SU-DHL-6 (cell line): ENCODE measurements around the gene CCL26.
"Not testable (repeated sequence)": the region's sequence is repeated elsewhere in the genome, so short reads cannot be mapped to it uniquely, and the experiment has no call there.

Experiments used
- H2AFZ ChIP-seq: fragments of 200-600 bp; sonication (generic); 2 replicates; pipeline ENCODE4 v1.6.1; 2014; ENCODE audit warnings: low read depth, mild to moderate bottlenecking, moderate library complexity, mixed read lengths, antibody characterized with exemption, low read length; ENCODE audit not compliant: severe bottlenecking
- H3F3A ChIP-seq: fragments of 200-600 bp; shearing (Covaris generic); 2 replicates; pipeline ENCODE4 v1.6.0; 2016; ENCODE audit warnings: antibody characterized with exemption, mild to moderate bottlenecking; ENCODE audit not compliant: insufficient read depth
- H3K27ac ChIP-seq: fragments of 200-600 bp; sonication (generic); 2 replicates; pipeline ENCODE4 v1.5.1; 2016; ENCODE audit warnings: low read depth, mild to moderate bottlenecking, low read length, moderate library complexity, mixed read lengths
- H3K27me3 ChIP-seq: fragments of 200-600 bp; sonication (generic), shearing (Covaris generic); 2 replicates; pipeline ENCODE4 v1.6.0; 2014; ENCODE audit warnings: mild to moderate bottlenecking, low read length
- H3K36me3 ChIP-seq: fragments of 200-600 bp; sonication (generic); 2 replicates; pipeline ENCODE4 v1.6.1; 2014; ENCODE audit warnings: mild to moderate bottlenecking, low read length, mixed read lengths
- H3K4me2 ChIP-seq: fragments of 300-600, 200-600 bp; shearing (Covaris generic), sonication (generic); 2 replicates; pipeline ENCODE4 v1.6.0; 2014; ENCODE audit warnings: low read length, low read depth, mild to moderate bottlenecking; ENCODE audit not compliant: poor library complexity, severe bottlenecking
- H3K4me3 ChIP-seq: fragments of 200-600 bp; sonication (generic); 2 replicates; pipeline ENCODE4 v1.5.1; 2014; ENCODE audit warnings: antibody characterized with exemption, low read length, mild to moderate bottlenecking, mixed read lengths; ENCODE audit not compliant: insufficient read depth, poor library complexity, severe bottlenecking
- H3K79me2 ChIP-seq: fragments of 200-600 bp; sonication (generic); 2 replicates; pipeline ENCODE4 v1.6.1; 2014; ENCODE audit warnings: mild to moderate bottlenecking, low read length, moderate library complexity; ENCODE audit not compliant: insufficient read depth
- H3K9ac ChIP-seq: fragments of 200-600 bp; sonication (generic); 2 replicates; pipeline ENCODE4 v1.7.0; 2014; ENCODE audit warnings: mild to moderate bottlenecking, low read length
- H3K9me2 ChIP-seq: fragments of 200-600 bp; sonication (generic); replicated peaks from 2 replicates; pipeline ENCODE4 v1.6.1; 2014; ENCODE audit warnings: low read length; ENCODE audit not compliant: insufficient read depth
- H3K9me3 ChIP-seq: fragments of 200-600 bp; sonication (generic); 2 replicates; pipeline ENCODE4 v1.6.1; 2014; ENCODE audit warnings: low read length, mixed read lengths; ENCODE audit not compliant: insufficient read depth
- H4K20me1 ChIP-seq: fragments of 200-600 bp; sonication (generic); 2 replicates; pipeline ENCODE4 v1.6.1; 2014; ENCODE audit warnings: low read depth, mild to moderate bottlenecking, antibody characterized with exemption, low read length, moderate library complexity, mixed read lengths
- EZH2phosphoT487 ChIP-seq: fragments of 200-600 bp; sonication (generic), shearing (Covaris generic); conservative IDR thresholded peaks from 2 replicates; pipeline ENCODE4 v1.6.1; 2018; ENCODE audit warnings: mild to moderate bottlenecking, antibody characterized with exemption, low read length, moderate library complexity, mixed read lengths
- TF ChIP-seq, protein P1 (sequence below): fragments of 200-600 bp; sonication (generic); IDR thresholded peaks from one replicate; pipeline ENCODE4 v1.5.1; 2017; ENCODE audit warnings: antibody characterized with exemption, mild to moderate bottlenecking, low read length, moderate library complexity; ENCODE audit not compliant: insufficient read depth, poor library complexity, severe bottlenecking

The CCL26 gene

DNA sequence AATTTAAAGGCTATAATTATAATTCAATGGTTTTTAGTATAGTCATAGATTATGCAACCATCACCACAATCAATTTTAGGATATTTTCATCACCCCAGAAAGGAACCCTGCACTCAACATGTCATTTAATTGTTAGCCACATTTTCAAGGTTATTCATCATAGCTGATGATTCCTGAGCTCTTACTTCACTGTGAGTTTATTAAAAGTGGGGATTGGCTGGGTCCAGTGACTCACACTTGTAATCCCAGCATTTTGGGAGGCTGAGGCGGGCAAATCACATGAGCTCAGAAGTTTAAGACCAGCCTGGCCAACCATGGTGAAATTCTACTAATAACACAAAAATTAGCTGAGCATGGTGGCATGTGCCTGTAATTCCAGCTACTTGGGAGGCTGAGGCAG is 787 bp downstream of the CCL26 start:
- H3K4me2 ChIP-seq, result no peak overlapping the region

DNA sequence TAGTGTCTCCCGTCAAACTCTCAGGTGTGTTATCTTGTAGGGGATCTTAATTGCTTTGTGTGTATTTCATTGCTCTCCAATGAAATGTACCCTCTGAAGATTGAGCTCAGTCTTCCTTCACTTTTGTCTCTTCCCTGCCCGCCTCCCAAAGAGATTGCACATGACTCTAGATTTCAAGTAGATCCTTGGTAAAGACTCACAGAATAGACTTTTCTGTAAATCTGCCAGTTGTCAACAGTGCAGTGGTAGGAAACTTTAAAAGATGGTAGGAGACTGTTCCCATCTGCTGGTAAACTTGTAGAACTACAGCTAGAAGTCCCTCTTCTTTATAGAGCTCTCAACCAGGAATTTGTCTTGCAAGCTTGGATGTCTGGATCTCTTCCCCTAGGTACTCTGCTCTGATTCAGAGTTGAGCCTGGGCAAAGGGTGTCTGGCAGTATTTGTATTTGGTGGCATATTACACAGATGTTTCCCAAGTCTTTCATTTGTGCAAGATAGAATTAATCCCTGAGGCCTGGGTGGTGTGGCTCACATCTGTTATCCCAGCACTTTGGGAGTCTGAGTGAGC is 9.6 kb downstream of the CCL26 start:
- TF ChIP-seq, protein P1, sequence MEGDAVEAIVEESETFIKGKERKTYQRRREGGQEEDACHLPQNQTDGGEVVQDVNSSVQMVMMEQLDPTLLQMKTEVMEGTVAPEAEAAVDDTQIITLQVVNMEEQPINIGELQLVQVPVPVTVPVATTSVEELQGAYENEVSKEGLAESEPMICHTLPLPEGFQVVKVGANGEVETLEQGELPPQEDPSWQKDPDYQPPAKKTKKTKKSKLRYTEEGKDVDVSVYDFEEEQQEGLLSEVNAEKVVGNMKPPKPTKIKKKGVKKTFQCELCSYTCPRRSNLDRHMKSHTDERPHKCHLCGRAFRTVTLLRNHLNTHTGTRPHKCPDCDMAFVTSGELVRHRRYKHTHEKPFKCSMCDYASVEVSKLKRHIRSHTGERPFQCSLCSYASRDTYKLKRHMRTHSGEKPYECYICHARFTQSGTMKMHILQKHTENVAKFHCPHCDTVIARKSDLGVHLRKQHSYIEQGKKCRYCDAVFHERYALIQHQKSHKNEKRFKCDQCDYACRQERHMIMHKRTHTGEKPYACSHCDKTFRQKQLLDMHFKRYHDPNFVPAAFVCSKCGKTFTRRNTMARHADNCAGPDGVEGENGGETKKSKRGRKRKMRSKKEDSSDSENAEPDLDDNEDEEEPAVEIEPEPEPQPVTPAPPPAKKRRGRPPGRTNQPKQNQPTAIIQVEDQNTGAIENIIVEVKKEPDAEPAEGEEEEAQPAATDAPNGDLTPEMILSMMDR, result peak; percentile 43
- TF ChIP-seq EZH2phosphoT487, result no peak
- Histone ChIP-seq H3K9me2 (no peaks in the 10 kb centered on the region), H3K79me2 (no peaks in the 10 kb centered on the region), H3K9ac (no peak overlapping the region), H4K20me1 (no peaks in the 10 kb centered on the region), H2AFZ (no peak overlapping the region), H3K36me3 (no peaks in the 10 kb centered on the region), H3K4me3 (no peak overlapping the region), H3K27ac (no peak overlapping the region), H3K27me3 (no peaks in the 10 kb centered on the region), H3K9me3 (no peaks in the 10 kb centered on the region), H3F3A (no peaks in the 10 kb centered on the region), H3K4me2 (no peak overlapping the region)

More for the DNA sequence above, 787 bp downstream of the CCL26 start:
- Histone ChIP-seq H2AFZ (no peak overlapping the region), H3K4me3 (no peak overlapping the region), H3K9ac (no peak overlapping the region), H4K20me1 (no peaks in the 10 kb centered on the region), H3K79me2 (no peaks in the 10 kb centered on the region), H3K36me3 (no peaks in the 10 kb centered on the region), H3K9me3 (no peaks in the 10 kb centered on the region), H3K27me3 (no peaks in the 10 kb centered on the region), H3F3A (no peaks in the 10 kb centered on the region), H3K27ac (no peak overlapping the region), H3K9me2 (no peaks in the 10 kb centered on the region)
- TF ChIP-seq, protein P1, result no peak
- TF ChIP-seq EZH2phosphoT487, result no peak

DNA sequence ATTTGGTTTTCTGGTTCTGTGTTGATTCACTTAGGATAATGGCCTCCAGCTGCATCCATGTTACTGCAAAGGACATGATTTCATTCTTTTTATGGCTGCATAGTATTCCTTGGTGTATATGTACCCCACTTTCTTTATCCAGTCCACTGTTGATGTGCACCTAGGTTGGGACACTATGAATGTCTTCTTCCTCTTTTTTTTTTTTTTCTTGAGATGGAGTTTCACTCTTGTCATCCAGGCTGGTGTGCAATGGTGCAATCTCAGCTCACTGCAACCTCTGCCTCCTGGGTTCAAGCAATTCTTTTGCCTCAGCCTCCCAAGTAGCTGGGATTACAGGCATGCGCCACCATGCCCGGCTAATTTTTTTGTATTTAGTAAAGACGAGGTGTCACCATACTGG is 10.2 kb downstream of the CCL26 start:
- not testable (repeated sequence) for H3K27ac ChIP-seq, H3K4me3 ChIP-seq, H3K79me2 ChIP-seq, H2AFZ ChIP-seq, H3F3A ChIP-seq, H3K36me3 ChIP-seq, H3K9me2 ChIP-seq, H3K4me2 ChIP-seq, H4K20me1 ChIP-seq, H3K9me3 ChIP-seq, H3K27me3 ChIP-seq, H3K9ac ChIP-seq

DNA sequence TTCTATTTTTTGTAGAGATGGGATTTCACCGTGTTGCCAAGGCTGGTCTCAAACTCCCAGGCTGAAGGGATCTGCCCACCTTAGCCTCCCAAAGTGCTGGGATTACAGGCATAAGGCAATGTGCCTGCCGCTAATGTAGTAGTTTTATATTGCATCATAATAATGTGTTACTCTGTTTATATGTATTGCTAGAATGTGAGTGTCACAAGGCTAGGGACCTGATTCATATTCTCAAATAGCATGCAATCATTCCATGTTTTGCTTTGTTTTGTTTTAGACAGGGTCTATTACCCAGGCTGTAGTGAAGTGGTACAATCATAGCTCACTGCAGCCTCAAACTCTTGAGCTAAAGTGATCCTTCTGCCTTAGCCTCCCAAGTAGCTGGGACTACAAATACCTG is 13.5 kb downstream of the CCL26 start:
- Histone ChIP-seq H3K27ac (no peak overlapping the region), H3K79me2 (no peaks in the 10 kb centered on the region), H3K36me3 (no peaks in the 10 kb centered on the region), H3K4me3 (no peak overlapping the region), H2AFZ (no peak overlapping the region), H3K9me3 (no peaks in the 10 kb centered on the region), H3K9ac (no peak overlapping the region), H3K4me2 (no peak overlapping the region), H3K27me3 (no peaks in the 10 kb centered on the region), H3K9me2 (no peaks in the 10 kb centered on the region), H3F3A (no peaks in the 10 kb centered on the region), H4K20me1 (no peaks in the 10 kb centered on the region)
- TF ChIP-seq, protein P1, result no peak
- TF ChIP-seq EZH2phosphoT487, result no peak
